ENCODE results near the gene DYNC2H1.
A peak's percentile ranks its signal among the peaks of the same experiment; 100 is the strongest.

DYNC2H1 gene

DNA sequence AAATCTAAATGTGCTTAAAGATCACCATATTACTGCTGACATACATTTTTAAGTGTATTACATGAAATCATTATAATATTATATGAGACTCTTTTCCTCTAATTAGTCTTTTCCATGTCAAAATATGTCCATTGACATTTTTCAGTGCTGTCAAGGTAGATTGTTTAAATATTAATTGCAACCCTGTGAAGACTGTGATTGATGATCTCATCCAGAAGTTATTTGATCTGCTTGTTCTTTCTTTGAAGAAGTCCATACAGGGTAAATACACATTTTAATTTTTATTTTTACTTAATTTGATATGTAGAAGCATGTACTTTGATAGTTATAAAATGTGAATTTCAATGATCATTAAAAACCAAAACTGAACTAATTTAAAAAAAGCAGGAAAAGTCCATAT lies 38.4 kb downstream of the DYNC2H1 start:
- no peaks in the 10 kb centered on the region for H3K9me3 ChIP-seq (ENCODE audit: control insufficient read depth, low read length)
- H3K4me1 ChIP-seq (ENCODE audit: control insufficient read depth, insufficient read depth, low read length, poor library complexity, severe bottlenecking), result no peaks in the 10 kb centered on the region
- H3K27ac ChIP-seq (ENCODE audit: low read depth, low read length, severe bottlenecking), result no peak overlapping the region
- H3K36me3 ChIP-seq (ENCODE audit: control insufficient read depth, insufficient read depth, low read length), result peaks cover 6% of the 10 kb centered on the region
- no peak overlapping the region for H3K4me3 ChIP-seq (ENCODE audit: extremely low read depth, insufficient read depth, low read length, poor library complexity, severe bottlenecking)

- 84 to 100% methylated on average over 1 to 2 of the region's 3 CpGs for WGBS, 2 experiments (ENCODE audit: insufficient coverage in 2 of 2)
- H3K4me3 ChIP-seq (ENCODE audit: extremely low read depth, insufficient read depth, low read length, poor library complexity, severe bottlenecking), result no peak overlapping the region
- H3K9me3 ChIP-seq (ENCODE audit: control insufficient read depth, low read length), result no peaks in the 10 kb centered on the region
- H3K36me3 ChIP-seq (ENCODE audit: control insufficient read depth, insufficient read depth, low read length), result peaks cover 13% of the 10 kb centered on the region
- H3K4me1 ChIP-seq (ENCODE audit: control insufficient read depth, insufficient read depth, low read length, poor library complexity, severe bottlenecking), result no peaks in the 10 kb centered on the region
- no peak overlapping the region for H3K27ac ChIP-seq (ENCODE audit: low read depth, low read length, severe bottlenecking)
These were observed 48.3 kb downstream of the DYNC2H1 start for GRCh38 chr11:103157542-103157941.

DNA sequence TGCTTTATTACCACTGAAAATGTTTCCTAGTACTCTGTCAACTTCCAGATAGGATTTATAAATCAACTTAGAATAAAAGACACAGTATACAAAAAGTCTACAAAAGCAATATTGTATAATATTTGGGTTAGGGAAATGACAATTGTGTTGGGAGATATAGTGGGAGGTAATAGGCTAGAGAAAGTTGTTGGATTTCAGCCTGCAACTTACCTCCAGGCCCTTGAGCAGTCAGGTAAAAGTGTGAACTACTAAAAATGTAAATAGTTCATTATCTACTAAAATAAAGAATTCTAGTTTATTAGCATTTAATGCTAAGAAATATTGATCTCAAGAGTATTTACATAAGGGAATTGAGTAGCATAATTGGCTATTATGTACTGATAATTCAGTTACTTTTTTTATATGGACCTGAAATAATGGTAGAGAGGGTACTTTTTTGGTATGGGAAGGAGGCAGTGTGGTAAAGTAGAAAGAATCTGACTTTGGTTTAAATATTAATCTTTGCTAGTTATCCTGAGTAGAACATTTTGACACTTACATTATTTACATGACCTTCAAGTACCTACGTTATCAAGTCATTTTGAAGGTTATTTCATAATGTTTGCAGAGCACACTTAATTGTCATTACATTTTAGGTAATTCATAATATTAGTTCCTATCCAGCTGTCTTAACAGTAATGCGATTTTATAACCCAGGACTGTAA lies 55.0 kb downstream of the DYNC2H1 start:
- Histone ChIP-seq H3K4me3 (ENCODE audit: extremely low read depth, insufficient read depth, low read length, poor library complexity, severe bottlenecking) (no peak overlapping the region), H3K4me1 (ENCODE audit: control insufficient read depth, insufficient read depth, low read length, poor library complexity, severe bottlenecking) (no peaks in the 10 kb centered on the region), H3K36me3 (ENCODE audit: control insufficient read depth, insufficient read depth, low read length) (peaks cover 18% of the 10 kb centered on the region), H3K9me3 (ENCODE audit: control insufficient read depth, low read length) (no peaks in the 10 kb centered on the region), H3K27ac (ENCODE audit: low read depth, low read length, severe bottlenecking) (no peak overlapping the region)
- WGBS, 2 experiments (ENCODE audit: insufficient coverage in 2 of 2), result no CpG with 5 or more reads among the region's 2 CpGs

DNA sequence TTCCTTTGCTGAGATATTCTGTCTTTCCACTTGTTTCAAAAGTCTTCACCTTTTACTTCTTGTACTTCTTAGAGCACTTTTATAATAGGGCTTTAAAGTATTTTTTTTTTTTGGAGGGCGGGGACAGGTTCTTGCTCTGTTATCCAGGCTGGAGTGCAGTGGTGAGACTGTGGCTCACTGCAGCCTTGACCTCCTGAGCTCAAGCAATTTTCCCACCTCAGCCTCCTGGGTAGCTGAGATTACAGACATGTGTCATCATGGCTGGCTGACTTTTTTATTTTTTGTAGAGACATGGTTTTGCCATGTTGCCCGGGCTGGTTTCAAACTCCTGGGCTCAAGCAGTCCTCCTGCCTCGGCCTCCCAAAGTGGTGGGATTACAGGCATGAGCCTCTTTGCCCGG lies 57.9 kb downstream of the DYNC2H1 start:
- H3K36me3 ChIP-seq (ENCODE audit: control insufficient read depth, insufficient read depth, low read length), result peaks cover 18% of the 10 kb centered on the region
- no peak overlapping the region for H3K4me3 ChIP-seq (ENCODE audit: extremely low read depth, insufficient read depth, low read length, poor library complexity, severe bottlenecking)
- no peaks in the 10 kb centered on the region for H3K4me1 ChIP-seq (ENCODE audit: control insufficient read depth, insufficient read depth, low read length, poor library complexity, severe bottlenecking)
- WGBS, 2 experiments (ENCODE audit: insufficient coverage in 2 of 2), result 82 to 100% methylated on average over 1 to 2 of the region's 4 CpGs
- H3K9me3 ChIP-seq (ENCODE audit: control insufficient read depth, low read length), result no peaks in the 10 kb centered on the region
- no peak overlapping the region for H3K27ac ChIP-seq (ENCODE audit: low read depth, low read length, severe bottlenecking)

GRCh38 chr11:103170865-103171264 lies 61.6 kb downstream of the DYNC2H1 start:
- Histone ChIP-seq H3K27ac (ENCODE audit: low read depth, low read length, severe bottlenecking) (no peak overlapping the region), H3K36me3 (ENCODE audit: control insufficient read depth, insufficient read depth, low read length) (peaks cover 10% of the 10 kb centered on the region), H3K4me3 (ENCODE audit: extremely low read depth, insufficient read depth, low read length, poor library complexity, severe bottlenecking) (no peak overlapping the region), H3K4me1 (ENCODE audit: control insufficient read depth, insufficient read depth, low read length, poor library complexity, severe bottlenecking) (no peaks in the 10 kb centered on the region), H3K9me3 (ENCODE audit: control insufficient read depth, low read length) (no peaks in the 10 kb centered on the region)
- WGBS, 2 experiments (ENCODE audit: insufficient coverage in 2 of 2), result 100% methylated on average over 2 of the region's 4 CpGs

DNA sequence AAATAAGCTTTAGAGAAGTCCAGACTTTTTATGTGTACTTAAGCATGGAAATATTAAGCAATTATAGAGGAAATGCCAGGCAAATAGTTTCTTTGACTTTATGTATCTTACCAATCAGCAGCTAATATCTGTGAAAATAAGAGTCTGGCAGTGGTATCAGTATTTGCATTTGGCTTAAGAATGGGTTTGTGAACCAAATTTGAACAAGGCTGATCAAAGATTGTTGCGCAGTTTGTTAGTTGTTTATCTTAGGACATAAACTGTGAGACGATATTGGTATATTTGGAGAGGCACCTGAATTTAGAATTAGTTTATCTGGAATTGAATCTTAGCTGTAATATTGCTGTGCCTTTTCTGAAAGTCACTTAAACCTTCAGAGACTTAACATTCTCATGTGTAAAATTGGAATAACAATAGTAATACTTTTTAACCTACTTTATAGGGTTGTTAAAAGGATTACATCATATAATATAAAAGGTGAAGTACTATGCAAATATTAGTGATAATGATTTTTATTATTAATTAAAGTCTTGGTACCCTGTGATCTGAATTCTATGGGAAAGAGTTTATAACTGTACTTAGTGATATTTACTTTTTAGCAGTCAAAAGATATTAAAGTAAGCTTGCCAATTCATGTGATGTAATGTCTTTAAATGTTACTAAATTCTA lies 66.4 kb downstream of the DYNC2H1 start:
- Histone ChIP-seq H3K4me3 (ENCODE audit: extremely low read depth, insufficient read depth, low read length, poor library complexity, severe bottlenecking) (no peak overlapping the region), H3K4me1 (ENCODE audit: control insufficient read depth, insufficient read depth, low read length, poor library complexity, severe bottlenecking) (no peaks in the 10 kb centered on the region), H3K9me3 (ENCODE audit: control insufficient read depth, low read length) (no peaks in the 10 kb centered on the region), H3K27ac (ENCODE audit: low read depth, low read length, severe bottlenecking) (no peak overlapping the region), H3K36me3 (ENCODE audit: control insufficient read depth, insufficient read depth, low read length) (no peaks in the 10 kb centered on the region)
- 88 to 100% methylated on average over 1 to 2 of the region's 2 CpGs for WGBS, 2 experiments (ENCODE audit: insufficient coverage in 2 of 2)

- 71% methylated on average over 2 of the region's 3 CpGs for WGBS, 2 experiments (ENCODE audit: insufficient coverage in 2 of 2)
- H3K4me1 ChIP-seq (ENCODE audit: control insufficient read depth, insufficient read depth, low read length, poor library complexity, severe bottlenecking), result peaks cover 6% of the 10 kb centered on the region
- no peaks in the 10 kb centered on the region for H3K9me3 ChIP-seq (ENCODE audit: control insufficient read depth, low read length)
- H3K36me3 ChIP-seq (ENCODE audit: control insufficient read depth, insufficient read depth, low read length), result peaks cover 7% of the 10 kb centered on the region
- H3K27ac ChIP-seq (ENCODE audit: low read depth, low read length, severe bottlenecking), result peak overlapping the region; percentile 16
- H3K4me3 ChIP-seq (ENCODE audit: extremely low read depth, insufficient read depth, low read length, poor library complexity, severe bottlenecking), result no peak overlapping the region
These were observed 74.9 kb downstream of the DYNC2H1 start for GRCh38 chr11:103183981-103184611.

GRCh38 chr11:103202048-103202651 lies 92.9 kb downstream of the DYNC2H1 start:
- Histone ChIP-seq H3K27ac (ENCODE audit: low read depth, low read length, severe bottlenecking) (no peak overlapping the region), H3K36me3 (ENCODE audit: control insufficient read depth, insufficient read depth, low read length) (peaks cover 14% of the 10 kb centered on the region), H3K9me3 (ENCODE audit: control insufficient read depth, low read length) (no peaks in the 10 kb centered on the region), H3K4me3 (ENCODE audit: extremely low read depth, insufficient read depth, low read length, poor library complexity, severe bottlenecking) (no peak overlapping the region), H3K4me1 (ENCODE audit: control insufficient read depth, insufficient read depth, low read length, poor library complexity, severe bottlenecking) (no peaks in the 10 kb centered on the region)
- 83 to 87% methylated on average over 2 of the region's 3 CpGs for WGBS, 2 experiments (ENCODE audit: insufficient coverage in 2 of 2)

- Histone ChIP-seq H3K4me3 (ENCODE audit: extremely low read depth, insufficient read depth, low read length, poor library complexity, severe bottlenecking) (no peak overlapping the region), H3K4me1 (ENCODE audit: control insufficient read depth, insufficient read depth, low read length, poor library complexity, severe bottlenecking) (no peaks in the 10 kb centered on the region)
- WGBS, 2 experiments (ENCODE audit: insufficient coverage in 2 of 2), result no CpG with 5 or more reads among the region's 1 CpG
These were observed 101.3 kb downstream of the DYNC2H1 start for GRCh38 chr11:103210543-103210942.

GRCh38 chr11:103215812-103216211 lies 106.6 kb downstream of the DYNC2H1 start:
- Histone ChIP-seq H3K36me3 (ENCODE audit: control insufficient read depth, insufficient read depth, low read length) (no peaks in the 10 kb centered on the region), H3K4me3 (ENCODE audit: extremely low read depth, insufficient read depth, low read length, poor library complexity, severe bottlenecking) (no peak overlapping the region), H3K4me1 (ENCODE audit: control insufficient read depth, insufficient read depth, low read length, poor library complexity, severe bottlenecking) (no peaks in the 10 kb centered on the region), H3K9me3 (ENCODE audit: control insufficient read depth, low read length) (no peaks in the 10 kb centered on the region), H3K27ac (ENCODE audit: low read depth, low read length, severe bottlenecking) (no peak overlapping the region)
- no CpG with 5 or more reads among the region's 1 CpG for WGBS, 2 experiments (ENCODE audit: insufficient coverage in 2 of 2)

More at GRCh38 chr11:103210543-103210942, 101.3 kb downstream of the DYNC2H1 start:
- Histone ChIP-seq H3K27ac (ENCODE audit: low read depth, low read length, severe bottlenecking) (no peak overlapping the region), H3K9me3 (ENCODE audit: control insufficient read depth, low read length) (no peaks in the 10 kb centered on the region), H3K36me3 (ENCODE audit: control insufficient read depth, insufficient read depth, low read length) (peaks cover 3% of the 10 kb centered on the region)
